ENCODE data around the gene RMI1. TPM values are rescaled to one million over a fixed set of nuclear protein-coding genes. Genes with fewer than 3 reads are reported as not detected.

Gene RMI1
- total RNA-seq, 1 donor from 2014 or later = 0.21 TPM

DNA sequence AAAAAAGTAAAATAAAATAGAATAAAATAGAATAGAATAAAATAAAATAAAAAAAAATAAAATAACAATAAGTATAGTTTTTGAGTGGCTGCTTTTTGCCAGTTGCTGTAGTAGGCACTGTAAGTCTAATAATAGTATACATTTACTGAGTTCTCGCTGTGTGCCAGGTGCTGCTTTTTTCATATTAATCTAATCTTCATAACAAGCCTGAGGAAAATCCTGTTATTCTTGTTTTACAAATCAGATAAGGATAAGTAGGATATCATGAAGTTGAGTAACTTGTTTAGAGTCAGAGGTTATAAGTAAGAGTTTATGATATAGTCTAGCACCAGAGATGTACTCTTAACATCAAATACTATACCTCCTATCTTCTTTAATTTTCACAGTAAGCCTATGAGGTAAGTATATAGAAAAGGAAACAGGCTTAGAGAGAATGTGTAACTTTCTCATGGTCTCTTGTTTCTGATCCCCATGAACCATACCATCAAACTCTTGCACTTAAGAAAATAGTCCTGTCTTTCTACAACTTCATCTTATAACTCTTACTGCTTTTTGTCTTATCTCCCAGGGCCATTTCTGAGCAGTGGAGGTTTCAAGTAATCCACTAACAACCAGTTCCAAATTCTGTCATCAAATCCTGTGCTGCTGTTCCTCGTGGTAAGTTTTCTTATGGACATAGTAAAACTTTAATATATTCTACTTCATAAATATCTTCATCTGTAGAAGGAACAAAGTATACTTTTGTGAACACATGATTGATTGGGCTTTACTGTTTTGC lies 18.7 kb downstream of the RMI1 start:
- Histone ChIP-seq H3K27me3 (no peaks in the 10 kb centered on the region), H3K36me3 (no peaks in the 10 kb centered on the region), H3K4me1 (no peaks in the 10 kb centered on the region), H3K9me3 (no peaks in the 10 kb centered on the region), H3K4me3 (no peak overlapping the region), H3K27ac (no peak overlapping the region)
- no peak for TF ChIP-seq CTCF (IDR thresholded peaks at IDR 0.05)
- intact Hi-C loops (cut with DNase I) = no loop called here
- DNase-seq (ENCODE audit: low spot score in 2 of 2) = no peak

- TF ChIP-seq CTCF (IDR thresholded peaks at IDR 0.05) = no peak
- Histone ChIP-seq H3K4me3 (no peak overlapping the region), H3K4me1 (no peaks in the 10 kb centered on the region), H3K27me3 (no peaks in the 10 kb centered on the region), H3K9me3 (no peaks in the 10 kb centered on the region), H3K36me3 (no peaks in the 10 kb centered on the region), H3K27ac (no peak overlapping the region)
- intact Hi-C loops (cut with DNase I) = no loop called here
- no peak for DNase-seq (ENCODE audit: low spot score in 2 of 2)
Observed at GRCh38 chr9:84000186-84000585, 19.6 kb downstream of the RMI1 start.

DNA sequence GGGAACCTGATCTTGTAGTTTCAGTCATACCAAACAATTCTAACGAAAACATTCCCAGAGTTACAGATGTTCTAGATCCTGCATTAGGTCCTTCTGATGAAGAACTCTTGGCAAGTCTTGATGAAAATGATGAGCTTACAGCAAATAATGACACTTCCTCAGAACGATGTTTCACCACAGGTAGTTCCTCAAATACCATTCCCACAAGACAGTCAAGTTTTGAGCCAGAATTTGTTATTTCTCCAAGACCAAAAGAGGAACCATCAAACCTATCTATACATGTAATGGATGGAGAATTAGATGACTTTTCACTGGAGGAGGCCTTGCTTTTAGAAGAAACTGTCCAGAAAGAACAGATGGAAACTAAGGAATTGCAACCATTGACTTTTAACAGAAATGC lies 21.0 kb downstream of the RMI1 start:
- intact Hi-C loops (cut with DNase I) = no loop called here
- DNase-seq (ENCODE audit: low spot score in 2 of 2) = no peak
- Histone ChIP-seq H3K27me3 (no peaks in the 10 kb centered on the region), H3K4me1 (no peaks in the 10 kb centered on the region), H3K36me3 (no peaks in the 10 kb centered on the region), H3K4me3 (no peak overlapping the region), H3K27ac (no peak overlapping the region), H3K9me3 (no peaks in the 10 kb centered on the region)
- no peak for TF ChIP-seq CTCF (IDR thresholded peaks at IDR 0.05)

DNA sequence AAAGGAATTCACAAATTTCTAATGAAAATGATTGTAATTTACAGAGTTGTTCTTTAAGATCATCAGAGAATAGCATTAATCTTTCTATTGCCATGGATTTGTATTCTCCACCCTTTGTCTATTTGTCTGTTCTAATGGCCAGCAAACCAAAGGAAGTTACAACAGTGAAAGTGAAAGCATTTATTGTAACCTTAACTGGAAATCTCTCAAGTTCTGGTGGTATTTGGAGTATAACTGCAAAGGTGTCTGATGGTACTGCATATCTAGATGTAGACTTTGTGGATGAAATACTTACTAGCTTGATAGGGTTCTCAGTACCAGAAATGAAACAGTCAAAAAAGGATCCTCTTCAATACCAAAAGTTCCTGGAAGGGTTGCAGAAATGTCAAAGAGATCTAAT lies 21.7 kb downstream of the RMI1 start:
- H3K27ac ChIP-seq = no peak overlapping the region
- DNase-seq (ENCODE audit: low spot score in 2 of 2) = no peak
- H3K4me3 ChIP-seq = no peak overlapping the region
- TF ChIP-seq CTCF (IDR thresholded peaks at IDR 0.05) = no peak
- H3K4me1 ChIP-seq = no peaks in the 10 kb centered on the region
- no peaks in the 10 kb centered on the region for H3K36me3 ChIP-seq
- intact Hi-C loops (cut with DNase I) = no loop called here
- H3K9me3 ChIP-seq = no peaks in the 10 kb centered on the region
- H3K27me3 ChIP-seq = no peaks in the 10 kb centered on the region

GRCh38 chr9:84003246-84003645 lies 22.6 kb downstream of the RMI1 start:
- no peaks in the 10 kb centered on the region for H3K9me3 ChIP-seq
- intact Hi-C loops (cut with DNase I) = no loop called here
- H3K4me3 ChIP-seq = no peak overlapping the region
- no peak for TF ChIP-seq CTCF (IDR thresholded peaks at IDR 0.05)
- no peak for DNase-seq (ENCODE audit: low spot score in 2 of 2)
- no peak overlapping the region for H3K27ac ChIP-seq
- no peaks in the 10 kb centered on the region for H3K27me3 ChIP-seq
- no peaks in the 10 kb centered on the region for H3K36me3 ChIP-seq
- H3K4me1 ChIP-seq = no peaks in the 10 kb centered on the region

GRCh38 chr9:84007662-84008061 lies 27.1 kb downstream of the RMI1 start:
- H3K27me3 ChIP-seq = no peaks in the 10 kb centered on the region
- no peak overlapping the region for H3K27ac ChIP-seq
- no peak for DNase-seq (ENCODE audit: low spot score in 2 of 2)
- no peak for TF ChIP-seq CTCF (IDR thresholded peaks at IDR 0.05)
- H3K9me3 ChIP-seq = no peaks in the 10 kb centered on the region
- no peaks in the 10 kb centered on the region for H3K36me3 ChIP-seq
- no peaks in the 10 kb centered on the region for H3K4me1 ChIP-seq
- intact Hi-C loops (cut with DNase I) = no loop called here
- no peak overlapping the region for H3K4me3 ChIP-seq
